K562 treated with DMSO at 1 percent for 24 hours (cell line): ENCODE results near the gene GPR65. TPM values are rescaled to one million over a fixed set of nuclear protein-coding genes. Genes with fewer than 3 reads are reported as not detected.

Experiments used
- total RNA-seq: library from RNA; unstranded; fragments of 300-600 nt; gene quantifications from 2 replicates; pipeline ENCODE4 v1.2.3, GENCODE V29; 2022; ENCODE audit warnings: low read depth; ENCODE audit not compliant: insufficient read depth

Gene GPR65
- total RNA-seq: 0.05 TPM in 1 of 2 replicates, not detected in the other

DNA sequence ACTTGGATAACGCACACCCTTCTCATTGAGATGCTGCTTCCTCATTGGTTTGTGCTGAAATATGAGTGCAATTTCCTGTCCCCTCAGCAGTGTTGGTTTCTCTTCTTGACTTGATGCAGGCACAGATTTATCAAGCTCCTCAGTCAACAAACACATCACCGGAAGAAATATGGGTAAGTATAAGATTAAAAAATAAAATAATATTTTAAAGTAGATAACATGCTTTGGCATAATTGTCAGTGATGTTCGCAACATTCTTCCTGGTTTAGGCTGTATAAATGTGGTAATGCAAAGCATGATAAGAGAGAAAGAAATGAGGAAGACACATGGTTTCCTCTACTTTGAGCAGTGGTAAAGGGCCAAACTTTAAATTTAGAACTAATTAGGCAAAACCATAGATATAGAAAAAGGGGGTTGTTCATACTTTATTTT lies at the start of gene GPR65:
TSS of gene GPR65 (plus strand) at position 86 of the 432 bp plus-strand sequence. CDS start 5,713 bp downstream, outside the sequence.

GRCh38 chr14:87992718-87993628 lies 12.0 kb upstream of the GPR65 start, which contains the start of gene GALC:
Gene GALC (minus strand): TSS chr14:87993182. CDS start chr14:87993164, 18 bp downstream.

Other genes with a start within 250 kb of the GPR65 start
- gene GALC, start 12.0 kb upstream of the GPR65 start, total RNA-seq: 7.7 and 9.2 TPM in 2 replicates